IPS-20b (cell line): Measurements from ENCODE around the gene ST3GAL6.

Experiments
- H3K27ac ChIP-seq: one replicate; pipeline ENCODE4 v1.5.1; 2013; ENCODE audit warnings: low read length
- H3K27me3 ChIP-seq: 2 replicates; pipeline ENCODE4 v1.6.1; 2013; ENCODE audit warnings: mild to moderate bottlenecking, low read length, inconsistent platforms; ENCODE audit not compliant: insufficient read depth
- H3K36me3 ChIP-seq: 2 replicates; pipeline ENCODE4 v1.6.1; 2013; ENCODE audit warnings: low read depth, mild to moderate bottlenecking, inconsistent platforms, low read length, moderate library complexity; ENCODE audit not compliant: insufficient read depth
- H3K4me1 ChIP-seq: 2 replicates; pipeline ENCODE4 v1.6.1; 2013; ENCODE audit warnings: mild to moderate bottlenecking, control low read depth, inconsistent platforms, low read length, moderate library complexity; ENCODE audit not compliant: insufficient read depth
- H3K4me3 ChIP-seq: 2 replicates; pipeline ENCODE4 v1.5.1; 2013; ENCODE audit warnings: mild to moderate bottlenecking, low read length, inconsistent platforms
- H3K9ac ChIP-seq: 2 replicates; pipeline ENCODE4 v1.6.1; 2013; ENCODE audit warnings: low read depth, mild to moderate bottlenecking, inconsistent platforms, low read length, moderate library complexity
- H3K9me3 ChIP-seq: 2 replicates; pipeline ENCODE4 v1.6.1; 2013; ENCODE audit warnings: mild to moderate bottlenecking, low read depth, low read length, inconsistent platforms; ENCODE audit not compliant: insufficient read depth

ST3GAL6 gene

GRCh38 chr3:98741121-98741716 is 21.9 kb upstream of the ST3GAL6 start:
- Histone ChIP-seq H3K27me3 (no peaks in the 10 kb centered on the region), H3K4me1 (no peaks in the 10 kb centered on the region), H3K4me3 (no peak overlapping the region), H3K36me3 (no peaks in the 10 kb centered on the region), H3K27ac (no peak overlapping the region), H3K9me3 (no peaks in the 10 kb centered on the region), H3K9ac (no peak overlapping the region)

DNA sequence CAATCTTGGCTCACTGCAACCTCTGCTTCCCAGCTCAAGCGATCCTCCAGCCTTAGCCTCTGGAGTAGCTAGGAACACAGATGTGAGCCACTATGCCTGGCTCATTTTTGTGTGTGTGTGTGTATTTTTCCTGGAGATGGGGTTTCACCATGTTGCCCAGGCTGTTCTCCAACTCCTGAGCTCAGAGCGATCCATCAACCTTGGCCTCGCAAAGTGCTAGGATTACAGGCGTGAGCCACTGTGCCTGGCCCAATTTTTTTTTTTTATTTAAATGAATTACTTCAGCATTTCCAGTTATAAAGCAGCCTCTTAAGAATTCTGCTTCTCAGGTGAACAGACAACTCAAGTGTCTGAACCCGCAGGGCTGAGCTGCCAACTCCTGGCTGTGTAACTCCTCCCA is 20.1 kb upstream of the ST3GAL6 start:
- Histone ChIP-seq H3K27ac (no peak overlapping the region), H3K36me3 (no peaks in the 10 kb centered on the region), H3K9me3 (no peaks in the 10 kb centered on the region), H3K27me3 (no peaks in the 10 kb centered on the region), H3K9ac (no peak overlapping the region), H3K4me1 (no peaks in the 10 kb centered on the region), H3K4me3 (no peak overlapping the region)

DNA sequence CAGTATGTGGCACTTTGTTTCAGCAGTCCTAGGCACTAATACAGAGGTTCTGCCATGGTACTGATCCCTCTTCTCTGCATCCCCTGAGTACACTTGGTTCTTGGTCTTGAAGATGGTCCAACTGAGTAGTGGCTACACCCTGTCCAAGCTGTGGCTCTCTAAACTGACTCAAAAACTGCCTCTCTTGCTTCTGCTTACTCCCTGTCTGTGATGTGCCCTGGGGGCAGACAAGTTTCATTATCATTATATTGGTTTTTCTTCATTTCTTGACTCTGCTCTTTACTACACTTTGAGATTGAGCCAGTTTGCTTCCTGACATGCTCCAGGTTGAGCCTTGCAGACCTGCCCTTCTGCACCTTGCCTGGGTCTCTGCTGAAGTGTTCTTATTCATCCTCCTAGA is 18.9 kb upstream of the ST3GAL6 start:
- Histone ChIP-seq H3K9ac (no peak overlapping the region), H3K27me3 (no peaks in the 10 kb centered on the region), H3K9me3 (no peaks in the 10 kb centered on the region), H3K4me1 (no peaks in the 10 kb centered on the region), H3K27ac (no peak overlapping the region), H3K4me3 (no peak overlapping the region), H3K36me3 (no peaks in the 10 kb centered on the region)

DNA sequence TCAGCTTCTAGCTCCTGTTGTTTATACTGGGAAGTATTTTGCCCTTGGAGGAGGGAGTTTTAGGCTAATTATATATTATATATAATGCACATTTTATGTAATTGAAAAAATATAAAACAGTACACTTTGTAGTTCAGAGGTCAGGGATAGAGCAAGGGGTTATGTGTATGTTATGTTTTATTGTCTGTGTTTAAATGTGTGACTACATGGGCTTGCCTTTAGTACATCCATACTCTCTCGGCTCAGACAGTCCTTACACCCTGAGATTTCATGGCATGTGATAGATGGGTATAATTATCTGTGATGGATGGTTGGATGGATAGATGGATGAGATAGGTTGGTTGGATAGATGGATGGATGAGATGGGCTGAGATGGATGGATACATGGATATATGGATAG is 17.4 kb upstream of the ST3GAL6 start:
- Histone ChIP-seq H3K9ac (no peak overlapping the region), H3K4me3 (no peak overlapping the region), H3K27me3 (no peaks in the 10 kb centered on the region), H3K36me3 (no peaks in the 10 kb centered on the region), H3K27ac (no peak overlapping the region), H3K9me3 (no peaks in the 10 kb centered on the region), H3K4me1 (no peaks in the 10 kb centered on the region)

GRCh38 chr3:98746122-98746521 is 17.0 kb upstream of the ST3GAL6 start:
- Histone ChIP-seq H3K4me1 (no peaks in the 10 kb centered on the region), H3K9ac (no peak overlapping the region), H3K9me3 (no peaks in the 10 kb centered on the region), H3K4me3 (no peak overlapping the region), H3K27me3 (no peaks in the 10 kb centered on the region), H3K36me3 (no peaks in the 10 kb centered on the region), H3K27ac (no peak overlapping the region)

GRCh38 chr3:98746882-98747281 is 16.3 kb upstream of the ST3GAL6 start:
- Histone ChIP-seq H3K9ac (no peak overlapping the region), H3K36me3 (no peaks in the 10 kb centered on the region), H3K4me3 (no peak overlapping the region), H3K9me3 (no peaks in the 10 kb centered on the region), H3K4me1 (no peaks in the 10 kb centered on the region), H3K27me3 (no peaks in the 10 kb centered on the region), H3K27ac (no peak overlapping the region)

DNA sequence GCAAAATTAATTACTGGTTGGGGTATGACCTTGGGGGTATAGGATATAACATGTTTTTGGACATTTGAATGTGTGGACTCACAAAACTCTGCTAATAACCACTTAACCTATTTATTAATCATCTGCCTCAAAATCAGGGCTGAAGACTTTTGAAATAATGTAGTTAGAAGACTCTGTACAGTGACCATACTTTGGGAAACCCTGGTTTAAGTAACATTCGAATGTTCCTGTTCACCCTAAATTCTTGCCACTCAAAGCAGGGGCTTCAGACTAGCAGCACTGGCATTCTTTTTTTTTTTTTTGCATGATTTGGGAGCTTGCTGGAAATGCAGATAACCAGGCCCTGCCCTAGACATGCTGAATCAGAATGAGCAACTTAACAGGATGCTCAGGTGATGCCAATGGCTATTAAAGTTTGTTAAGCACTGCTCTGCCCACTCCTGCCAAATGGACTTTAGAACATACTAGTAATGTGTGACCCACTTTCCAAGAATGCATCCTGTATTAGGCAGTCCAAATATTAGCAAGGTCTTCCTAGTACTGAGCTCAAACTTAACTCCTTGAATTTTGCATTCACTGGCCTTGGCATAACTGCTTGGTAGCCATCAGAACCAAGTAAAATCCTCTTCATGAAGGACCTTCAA is 12.7 kb upstream of the ST3GAL6 start:
- no peaks in the 10 kb centered on the region for H3K27me3 ChIP-seq
- no peaks in the 10 kb centered on the region for H3K36me3 ChIP-seq
- no peak overlapping the region for H3K27ac ChIP-seq
- H3K4me1 ChIP-seq = no peaks in the 10 kb centered on the region
- H3K4me3 ChIP-seq = no peak overlapping the region
- no peaks in the 10 kb centered on the region for H3K9me3 ChIP-seq
- no peak overlapping the region for H3K9ac ChIP-seq

DNA sequence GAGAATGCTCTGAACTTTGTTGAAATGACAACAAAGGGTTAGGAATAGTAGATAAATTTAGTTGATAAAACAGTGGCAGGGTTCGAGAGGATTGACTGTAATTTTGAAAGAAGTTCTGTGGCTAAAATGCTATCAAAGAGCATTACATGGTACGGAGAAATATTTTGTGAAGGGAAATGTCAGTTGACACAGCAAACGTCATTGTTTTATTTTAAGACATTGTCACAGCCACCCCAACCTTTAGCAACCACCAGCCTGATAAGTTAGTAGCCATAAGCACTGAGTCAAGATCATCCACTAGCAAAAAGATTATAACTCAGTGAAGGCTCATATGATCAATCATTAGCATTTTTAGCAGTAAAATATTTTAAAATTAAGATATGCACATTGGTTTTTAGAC is 8.7 kb upstream of the ST3GAL6 start:
- Histone ChIP-seq H3K4me1 (no peaks in the 10 kb centered on the region), H3K9me3 (no peaks in the 10 kb centered on the region), H3K36me3 (no peaks in the 10 kb centered on the region), H3K27ac (no peak overlapping the region), H3K9ac (no peak overlapping the region), H3K27me3 (no peaks in the 10 kb centered on the region), H3K4me3 (no peak overlapping the region)

- no peaks in the 10 kb centered on the region for H3K4me1 ChIP-seq
- H3K27ac ChIP-seq = no peak overlapping the region
- H3K27me3 ChIP-seq = no peaks in the 10 kb centered on the region
- no peaks in the 10 kb centered on the region for H3K36me3 ChIP-seq
- H3K4me3 ChIP-seq = no peak overlapping the region
- H3K9ac ChIP-seq = no peak overlapping the region
- H3K9me3 ChIP-seq = no peaks in the 10 kb centered on the region
These were observed 7.5 kb upstream of the ST3GAL6 start for GRCh38 chr3:98755601-98756000.

GRCh38 chr3:98759629-98760028 is 3.5 kb upstream of the ST3GAL6 start:
- no peaks in the 10 kb centered on the region for H3K9me3 ChIP-seq
- no peak overlapping the region for H3K27ac ChIP-seq
- H3K27me3 ChIP-seq = no peaks in the 10 kb centered on the region
- H3K4me1 ChIP-seq = peaks cover 9% of the 10 kb centered on the region; the same call in 1 of the 2 replicates
- H3K36me3 ChIP-seq = no peaks in the 10 kb centered on the region
- H3K4me3 ChIP-seq = no peak overlapping the region
- H3K9ac ChIP-seq = no peak overlapping the region

DNA sequence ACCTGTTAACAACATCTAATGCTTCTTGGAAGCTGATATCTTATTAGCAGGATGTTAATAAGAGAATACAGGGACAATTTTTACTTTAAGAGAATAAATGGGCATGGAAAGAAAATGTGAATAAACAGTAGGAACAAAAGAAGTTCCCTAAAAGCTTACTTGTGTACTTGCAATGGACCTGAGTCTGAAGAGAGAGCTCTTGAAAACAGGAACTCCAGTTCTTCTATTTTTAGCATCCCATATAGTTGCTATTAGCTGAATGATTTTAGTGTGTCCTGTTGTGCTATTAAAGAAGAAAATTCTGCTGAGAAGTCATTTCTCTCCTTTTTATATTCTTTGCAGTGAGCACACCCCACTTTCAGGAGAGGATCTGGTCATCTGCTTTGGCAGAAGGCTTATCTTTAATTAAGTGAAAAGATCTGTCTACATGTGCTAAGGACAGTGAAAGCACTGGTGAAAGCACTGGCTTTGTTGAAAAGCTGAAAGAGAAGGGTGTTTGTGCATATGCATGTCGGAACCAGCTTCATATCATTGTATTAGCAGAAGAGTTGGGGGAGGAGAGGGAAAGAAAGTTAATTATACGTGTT is 1.4 kb upstream of the ST3GAL6 start:
- Histone ChIP-seq H3K9ac (no peak overlapping the region), H3K27me3 (no peaks in the 10 kb centered on the region), H3K4me1 (peaks cover 9% of the 10 kb centered on the region; the same call in 1 of the 2 replicates), H3K4me3 (no peak overlapping the region), H3K9me3 (no peaks in the 10 kb centered on the region), H3K27ac (no peak overlapping the region), H3K36me3 (no peaks in the 10 kb centered on the region)

GRCh38 chr3:98763819-98764418 is 779 bp downstream of the ST3GAL6 start:
- no peak overlapping the region for H3K9ac ChIP-seq
- H3K4me1 ChIP-seq = peaks cover 9% of the 10 kb centered on the region; the same call in 1 of the 2 replicates
- H3K27me3 ChIP-seq = no peaks in the 10 kb centered on the region
- H3K9me3 ChIP-seq = no peaks in the 10 kb centered on the region
- no peak overlapping the region for H3K4me3 ChIP-seq
- no peaks in the 10 kb centered on the region for H3K36me3 ChIP-seq
- no peak overlapping the region for H3K27ac ChIP-seq
